HepG2 (cell line): ENCODE results near the gene SND1. TPM values are rescaled to one million over a fixed set of nuclear protein-coding genes. Genes with fewer than 3 reads are reported as not detected.

Source experiments
- ATAC-seq: fragments of 200-7000 bp; cut with Tn5 transposase; 3 replicates; pipeline ENCODE4 v1.9.1; 2020; ENCODE audit warnings: mild to moderate bottlenecking, moderate library complexity
- BruUV-seq: library from RNA; stranded (reverse); fragments of 400-500 nt; replicated peaks from 2 replicates; lab custom pipeline; 2021; lab: Mats Ljungman, UMichigan
- CTCF ChIA-PET: fragments of 300-600 bp; formaldehyde crosslinking; extraction: SDS; loops from one replicate; lab custom pipeline; 2021; ENCODE audit warnings: low total read pairs, inconsistent platforms, low intra/inter-chr PET ratio; lab: Yijun Ruan, JAX
- POLR2A ChIA-PET: fragments of 350-600 bp; sonication (Branson Sonifier 250); formaldehyde crosslinking; loops from one replicate; lab custom pipeline; 2020; ENCODE audit warnings: antibody characterized with exemption, inconsistent platforms; lab: Yijun Ruan, JAX
- DNase-seq: peaks from one replicate; pipeline ENCODE4 v3.0.0-alpha.2; 2015; ENCODE audit warnings: low spot score
- FAIRE-seq: peaks from 3 replicates; lab custom pipeline; 2011; peaks lifted over from hg19 to GRCh38; lab: Jason Lieb, UNC
- H2AFZ ChIP-seq: one replicate; pipeline ENCODE4 v1.6.1; 2011; ENCODE audit warnings: low read length, inconsistent platforms
- H3K27ac ChIP-seq: fragments of 300-600 bp; 3 replicates; pipeline ENCODE4 v1.8.0; 2011; ENCODE audit warnings: mixed run types, mild to moderate bottlenecking, mixed read lengths, low read length, inconsistent platforms; ENCODE audit not compliant: insufficient read depth; ENCODE audit errors: extremely low read length
- H3K27me3 ChIP-seq, 2 experiments: fragments of 200-600 bp in 1 of 2; 2 replicates in 1 of 2; 3 replicates in 1 of 2; pipeline versions ENCODE4 v1.6.0 to v1.8.0; 2011; ENCODE audit warnings: low read length in 2 of 2, mild to moderate bottlenecking in 2 of 2, moderate library complexity in 2 of 2, inconsistent platforms in 1 of 2; ENCODE audit not compliant: insufficient read depth in 2 of 2, control insufficient read depth in 1 of 2
- H3K36me3 ChIP-seq, 2 experiments: fragments of 200-600 bp in 1 of 2; replicated peaks in 1 of 2; 2 replicates in 1 of 2; 3 replicates in 1 of 2; pipeline versions ENCODE4 v1.5.1 to v1.8.0; 2011; ENCODE audit warnings: low read length in 2 of 2, inconsistent platforms in 1 of 2; ENCODE audit not compliant: insufficient read depth in 2 of 2, control insufficient read depth in 1 of 2
- H3K4me1 ChIP-seq: 2 replicates; pipeline ENCODE4 v1.5.1; 2012; ENCODE audit warnings: low read length, inconsistent platforms; ENCODE audit not compliant: insufficient read depth
- H3K4me2 ChIP-seq: 2 replicates; pipeline ENCODE4 v1.6.0; 2011; ENCODE audit warnings: low read depth, low read length, inconsistent platforms
- H3K4me3 ChIP-seq, 3 experiments: fragments of 200-600 bp in 1 of 3; sonication (generic), shearing (Covaris generic) in 1 of 3; replicated peaks in 1 of 3; 2 replicates each; pipeline ENCODE4 v1.5.1; 2011 to 2016; ENCODE audit warnings: low read length in 3 of 3, inconsistent platforms in 2 of 3, low read depth in 2 of 3, mild to moderate bottlenecking in 2 of 3, control low read depth in 1 of 3, mixed read lengths in 1 of 3; ENCODE audit not compliant: insufficient read depth in 1 of 3
- H3K79me2 ChIP-seq: one replicate; pipeline ENCODE4 v1.6.1; 2011; ENCODE audit warnings: low read length, inconsistent platforms; ENCODE audit not compliant: insufficient read depth
- H3K9ac ChIP-seq: 2 replicates; pipeline ENCODE4 v1.6.0; 2011; ENCODE audit warnings: mild to moderate bottlenecking, low read depth, low read length, inconsistent platforms; ENCODE audit not compliant: insufficient read depth
- H3K9me3 ChIP-seq: 2 replicates; pipeline ENCODE4 v1.5.1; 2012; ENCODE audit warnings: mild to moderate bottlenecking, low read length
- H4K20me1 ChIP-seq: 2 replicates; pipeline ENCODE4 v1.6.0; 2011; ENCODE audit warnings: inconsistent platforms, mild to moderate bottlenecking, low read length, moderate library complexity; ENCODE audit not compliant: insufficient read depth
- CBFB ChIP-seq: sonication (generic); formaldehyde crosslinking; IDR thresholded peaks from 2 replicates; pipeline ENCODE4 v1.4.0; 2020; ENCODE audit warnings: missing genetic modification reagents
- HES4 ChIP-seq: sonication (generic); formaldehyde crosslinking; IDR thresholded peaks from 2 replicates; pipeline ENCODE4 v1.9.0; 2021; ENCODE audit warnings: mild to moderate bottlenecking, missing genetic modification reagents, borderline replicate concordance
- U2AF1 ChIP-seq: fragments of 200-400 bp; formaldehyde crosslinking; optimal IDR thresholded peaks from 2 replicates; pipeline ENCODE3; 2017; ENCODE audit warnings: mild to moderate bottlenecking, low read depth, low read length
- ZKSCAN1 ChIP-seq: fragments of 150-350 bp; IDR thresholded peaks from 2 replicates; pipeline ENCODE4 v1.6.1; 2014; ENCODE audit warnings: low read length
- ZNF703 ChIP-seq: sonication (generic); formaldehyde crosslinking; IDR thresholded peaks from 2 replicates; pipeline ENCODE4 v1.5.1; 2020; ENCODE audit warnings: missing genetic modification reagents, mild to moderate bottlenecking, moderate library complexity, borderline replicate concordance
- ZNF790 ChIP-seq: sonication (generic); formaldehyde crosslinking; IDR thresholded peaks from 2 replicates; pipeline ENCODE4 v1.8.0; 2022; ENCODE audit warnings: missing genetic modification reagents, mild to moderate bottlenecking, borderline replicate concordance
- WGBS: methylation state at CpG from one replicate; pipeline ENCODE4 v1.1.6; 2017; ENCODE audit warnings: low lambda C conversion rate; 5-methylcytosine and 5-hydroxymethylcytosine counted together
- in situ Hi-C: cut with HindIII; loops from 2 replicates; pipeline ENCODE4 v1.10.0; 2017; ENCODE audit warnings: low pct_unique_long_range_greater_than_20kb; ENCODE audit not compliant: extremely low pct_ligation_motif_present
- intact Hi-C: fragments of 100-400 bp; cut with micrococcal nuclease; formaldehyde crosslinking; loops from one replicate; pipeline ENCODE4 v1.10.0; 2022; ENCODE audit not compliant: unreplicated experiment
- polyA plus RNA-seq, 8 experiments: library from polyadenylated mRNA; depleted of rRNA in 3 of 8; stranded (reverse) in 7 of 8; unstranded in 1 of 8; fragments of >200 nt; fragmentation: Illumina TruSeq in 4 of 8; extraction: Trizol in 4 of 8; gene quantifications; 2 replicates each; pipeline versions ENCODE4 v1.2.1 to v1.2.3, GENCODE V29; 2011 to 2016; ENCODE audit warnings: low read depth in 4 of 8, missing spikeins in 1 of 8, mixed read lengths in 1 of 8; ENCODE audit not compliant: insufficient read depth in 1 of 8
- total RNA-seq, 5 experiments: library from RNA; depleted of rRNA; stranded (reverse); fragments of >200 nt; fragmentation: Illumina TruSeq; extraction: Trizol; gene quantifications; 2 replicates each; pipeline ENCODE4 v1.2.3, GENCODE V29; 2016; ENCODE audit warnings: low read depth in 1 of 5
- TF ChIP-seq, protein P1 (sequence below): sonication (generic); formaldehyde crosslinking; IDR thresholded peaks from 2 replicates; pipeline ENCODE4 v1.4.0; 2020; ENCODE audit warnings: missing genetic modification reagents, borderline replicate concordance
- TF ChIP-seq, protein P2 (sequence below): sonication (generic); formaldehyde crosslinking; IDR thresholded peaks from 2 replicates; pipeline ENCODE4 v1.9.0; 2022; ENCODE audit warnings: low read depth, missing genetic modification reagents

The SND1 gene
- total and polyA plus RNA-seq, 2 of the 13 experiments (the other 11 are each of a cell fraction or from before 2014, with no cell fraction given): 110 to 182 TPM

DNA sequence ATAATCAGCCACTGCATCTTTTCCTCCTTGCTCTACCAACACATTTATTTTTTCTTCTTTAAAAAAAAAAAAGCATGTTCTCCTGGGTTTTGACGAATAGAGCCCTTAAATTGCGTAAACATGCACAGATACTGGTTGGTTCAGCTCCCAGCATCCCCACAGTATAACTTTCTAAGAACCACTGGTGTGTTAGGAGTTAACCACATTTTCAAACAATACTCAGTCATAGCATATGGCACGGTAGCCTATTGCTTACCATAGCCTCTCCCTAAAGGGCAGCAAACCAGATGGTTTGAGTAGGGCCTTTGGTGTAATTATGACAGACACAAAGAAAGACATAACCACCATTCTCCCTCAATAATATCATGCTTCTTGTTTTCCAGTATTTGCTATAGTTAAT lies 234.3 kb downstream of the SND1 start:
- no TSS peak for BruUV-seq
- in situ Hi-C loops: no loop called here
- POLR2A ChIA-PET: no interaction called here

More for the DNA sequence above, 234.3 kb downstream of the SND1 start:
- H3K4me3 ChIP-seq: no peak overlapping the region
- H3K9me3 ChIP-seq: no peaks in the 10 kb centered on the region
- FAIRE-seq: no peak
- H3K27ac ChIP-seq: no peak overlapping the region
- 0 out of 2 replicates have a peak, but pooled peaks cover 7% of the 10 kb centered on the region for H4K20me1 ChIP-seq
- TF ChIP-seq ZNF790 (CRISPR knock-in tag): no peak
- TF ChIP-seq, protein P1, sequence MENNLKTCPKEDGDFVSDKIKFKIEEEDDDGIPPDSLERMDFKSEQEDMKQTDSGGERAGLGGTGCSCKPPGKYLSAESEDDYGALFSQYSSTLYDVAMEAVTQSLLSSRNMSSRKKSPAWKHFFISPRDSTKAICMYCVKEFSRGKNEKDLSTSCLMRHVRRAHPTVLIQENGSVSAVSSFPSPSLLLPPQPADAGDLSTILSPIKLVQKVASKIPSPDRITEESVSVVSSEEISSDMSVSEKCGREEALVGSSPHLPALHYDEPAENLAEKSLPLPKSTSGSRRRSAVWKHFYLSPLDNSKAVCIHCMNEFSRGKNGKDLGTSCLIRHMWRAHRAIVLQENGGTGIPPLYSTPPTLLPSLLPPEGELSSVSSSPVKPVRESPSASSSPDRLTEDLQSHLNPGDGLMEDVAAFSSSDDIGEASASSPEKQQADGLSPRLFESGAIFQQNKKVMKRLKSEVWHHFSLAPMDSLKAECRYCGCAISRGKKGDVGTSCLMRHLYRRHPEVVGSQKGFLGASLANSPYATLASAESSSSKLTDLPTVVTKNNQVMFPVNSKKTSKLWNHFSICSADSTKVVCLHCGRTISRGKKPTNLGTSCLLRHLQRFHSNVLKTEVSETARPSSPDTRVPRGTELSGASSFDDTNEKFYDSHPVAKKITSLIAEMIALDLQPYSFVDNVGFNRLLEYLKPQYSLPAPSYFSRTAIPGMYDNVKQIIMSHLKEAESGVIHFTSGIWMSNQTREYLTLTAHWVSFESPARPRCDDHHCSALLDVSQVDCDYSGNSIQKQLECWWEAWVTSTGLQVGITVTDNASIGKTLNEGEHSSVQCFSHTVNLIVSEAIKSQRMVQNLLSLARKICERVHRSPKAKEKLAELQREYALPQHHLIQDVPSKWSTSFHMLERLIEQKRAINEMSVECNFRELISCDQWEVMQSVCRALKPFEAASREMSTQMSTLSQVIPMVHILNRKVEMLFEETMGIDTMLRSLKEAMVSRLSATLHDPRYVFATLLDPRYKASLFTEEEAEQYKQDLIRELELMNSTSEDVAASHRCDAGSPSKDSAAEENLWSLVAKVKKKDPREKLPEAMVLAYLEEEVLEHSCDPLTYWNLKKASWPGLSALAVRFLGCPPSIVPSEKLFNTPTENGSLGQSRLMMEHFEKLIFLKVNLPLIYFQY (CRISPR knock-in tag): no peak
- no peak for TF ChIP-seq ZNF703
- no peak for TF ChIP-seq ZKSCAN1
- TF ChIP-seq, protein P2, sequence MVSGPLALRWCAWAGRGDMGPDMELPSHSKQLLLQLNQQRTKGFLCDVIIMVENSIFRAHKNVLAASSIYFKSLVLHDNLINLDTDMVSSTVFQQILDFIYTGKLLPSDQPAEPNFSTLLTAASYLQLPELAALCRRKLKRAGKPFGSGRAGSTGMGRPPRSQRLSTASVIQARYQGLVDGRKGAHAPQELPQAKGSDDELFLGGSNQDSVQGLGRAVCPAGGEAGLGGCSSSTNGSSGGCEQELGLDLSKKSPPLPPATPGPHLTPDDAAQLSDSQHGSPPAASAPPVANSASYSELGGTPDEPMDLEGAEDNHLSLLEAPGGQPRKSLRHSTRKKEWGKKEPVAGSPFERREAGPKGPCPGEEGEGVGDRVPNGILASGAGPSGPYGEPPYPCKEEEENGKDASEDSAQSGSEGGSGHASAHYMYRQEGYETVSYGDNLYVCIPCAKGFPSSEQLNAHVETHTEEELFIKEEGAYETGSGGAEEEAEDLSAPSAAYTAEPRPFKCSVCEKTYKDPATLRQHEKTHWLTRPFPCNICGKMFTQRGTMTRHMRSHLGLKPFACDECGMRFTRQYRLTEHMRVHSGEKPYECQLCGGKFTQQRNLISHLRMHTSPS (CRISPR knock-in tag): no peak
- TF ChIP-seq CBFB (CRISPR knock-in tag): no peak
- TF ChIP-seq U2AF1: no peak
- no peak for TF ChIP-seq HES4
- H3K9ac ChIP-seq: no peak overlapping the region
- peaks cover 11% of the 10 kb centered on the region; the same call in 1 of the 2 replicates for H3K4me1 ChIP-seq
- intact Hi-C loops: no loop called here
- ATAC-seq: no peak
- H3K79me2 ChIP-seq: no peaks in the 10 kb centered on the region
- no peaks in the 10 kb centered on the region for H3K27me3 ChIP-seq
- H3K36me3 ChIP-seq: peaks cover 21 to 65% of the 10 kb centered on the region in 2 experiments
- H3K4me2 ChIP-seq: no peak overlapping the region
- DNase-seq: no peak
- no peak overlapping the region for H2AFZ ChIP-seq
- CTCF ChIA-PET: no interaction called here
- 97% methylated on average over 3 of the region's 3 CpGs for WGBS
